Inferior parietal cortex (tissue), 1 donor: ENCODE results near the gene MARCO.
A peak's percentile ranks its signal among the peaks of the same experiment; 100 is the strongest.

ENCODE experiments used
- DNase-seq: peaks from one replicate; pipeline ENCODE4 v3.0.0-alpha.2; 2016; ENCODE audit errors: extremely low spot score

MARCO gene

GRCh38 chr2:119004602-119005001 is 62.6 kb downstream of the MARCO start:
- no peak for DNase-seq

- DNase-seq: no peak
Measured at GRCh38 chr2:119005051-119005450, 63.1 kb downstream of the MARCO start.

- no peak for DNase-seq
Measured at GRCh38 chr2:119005555-119005954, 63.6 kb downstream of the MARCO start.

GRCh38 chr2:119006441-119006840 is 64.4 kb downstream of the MARCO start:
- no peak for DNase-seq

- no peak for DNase-seq
Measured at GRCh38 chr2:119008108-119008507, 66.1 kb downstream of the MARCO start.

DNA sequence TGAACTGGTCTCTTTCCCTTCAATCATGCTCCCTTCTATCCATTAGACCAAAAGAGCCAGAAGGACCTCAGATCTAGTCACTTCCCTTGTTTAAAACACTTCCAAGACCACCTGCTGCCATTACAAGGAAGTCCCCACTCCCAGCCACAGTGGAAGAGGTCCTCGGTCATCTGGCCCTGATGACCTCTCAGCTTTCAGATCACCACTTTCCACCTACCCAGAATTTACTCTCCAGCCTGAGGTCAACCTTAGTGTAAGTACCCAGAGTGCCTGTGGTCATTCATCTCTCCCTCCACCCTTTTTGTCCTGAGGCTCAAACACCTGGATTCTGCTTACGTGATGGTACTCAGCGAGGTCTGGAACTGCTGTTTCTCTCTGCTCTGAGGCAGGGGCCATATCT is 67.1 kb downstream of the MARCO start:
- no peak for DNase-seq

DNA sequence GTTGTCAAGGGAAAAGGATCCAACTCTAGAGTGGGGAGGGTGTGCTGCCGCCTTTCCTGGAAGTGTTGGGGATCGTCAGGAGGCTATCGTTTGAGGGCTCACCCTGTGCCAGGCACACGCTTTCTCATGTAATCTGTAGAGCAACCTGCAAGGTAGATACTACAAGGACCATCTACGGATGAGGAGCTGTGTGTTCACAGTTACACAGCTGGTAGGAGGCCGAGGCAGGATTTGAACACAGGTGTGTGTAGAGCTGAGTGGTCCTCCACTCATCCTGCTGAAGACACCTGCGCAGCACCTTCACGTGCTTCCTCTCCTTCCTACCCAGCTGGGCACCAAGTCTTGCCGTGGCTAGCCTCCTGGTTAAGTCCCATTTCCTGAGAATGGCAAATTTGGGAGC is 68.3 kb downstream of the MARCO start:
- DNase-seq: no peak

DNA sequence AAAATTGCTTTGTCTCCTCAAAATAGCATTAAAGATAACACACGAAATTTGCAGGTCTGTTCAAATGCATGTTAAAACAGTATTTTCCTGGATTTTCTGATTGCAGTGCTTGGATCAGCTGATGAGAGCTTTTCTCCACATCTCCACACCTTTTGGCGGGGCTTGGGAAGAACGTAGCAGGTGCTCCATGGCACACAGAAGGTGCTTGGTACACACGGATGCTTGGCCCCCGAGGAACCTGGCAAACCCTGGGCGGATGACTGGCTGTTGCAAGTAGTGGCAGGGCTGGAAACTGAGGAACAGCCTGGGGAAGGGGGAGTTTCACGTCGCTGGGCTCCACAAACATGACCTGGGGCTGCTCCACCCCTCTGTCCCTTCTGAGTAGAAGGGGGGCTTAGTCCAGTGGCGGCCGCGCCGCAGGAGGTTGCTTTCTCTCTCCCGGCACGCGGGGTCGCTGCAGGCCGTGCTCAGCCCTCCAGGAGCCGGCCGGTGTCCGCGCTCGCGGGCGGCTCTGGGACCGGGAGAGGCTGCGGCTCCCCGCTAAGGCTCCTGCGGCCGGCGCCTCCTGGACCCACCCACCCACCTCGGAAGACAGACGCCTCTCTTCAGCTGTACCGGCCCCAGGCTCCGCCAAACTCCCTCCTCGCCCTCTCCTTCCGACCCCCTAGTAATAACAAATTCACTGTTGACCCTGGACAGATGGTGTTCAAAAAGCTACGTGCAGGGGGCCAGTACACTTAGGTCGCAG is 69.3 kb downstream of the MARCO start:
- DNase-seq: peak; percentile 32

- DNase-seq: no peak
Measured at GRCh38 chr2:119011910-119012209, 69.9 kb downstream of the MARCO start.

- no peak for DNase-seq
Measured at GRCh38 chr2:119012345-119013301, 70.6 kb downstream of the MARCO start.

DNA sequence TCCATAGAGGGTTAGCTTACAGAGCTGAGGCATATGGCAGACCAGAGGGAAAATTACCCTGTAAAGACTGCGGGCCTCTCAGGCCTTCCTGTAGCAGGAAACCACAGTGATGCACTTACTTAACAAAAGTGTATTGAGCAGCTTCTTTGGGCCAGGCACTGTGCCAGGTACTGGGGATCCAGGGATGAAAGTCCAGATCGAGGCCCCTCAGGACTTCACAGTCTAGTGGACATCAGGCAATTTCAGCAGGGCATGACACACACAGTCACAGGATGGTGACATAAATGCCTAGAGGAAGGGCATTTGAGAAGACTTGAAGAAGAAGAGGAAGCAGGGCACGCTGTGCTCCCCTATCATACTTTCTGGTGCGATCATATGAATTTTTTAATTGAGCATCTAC is 71.7 kb downstream of the MARCO start:
- no peak for DNase-seq

DNA sequence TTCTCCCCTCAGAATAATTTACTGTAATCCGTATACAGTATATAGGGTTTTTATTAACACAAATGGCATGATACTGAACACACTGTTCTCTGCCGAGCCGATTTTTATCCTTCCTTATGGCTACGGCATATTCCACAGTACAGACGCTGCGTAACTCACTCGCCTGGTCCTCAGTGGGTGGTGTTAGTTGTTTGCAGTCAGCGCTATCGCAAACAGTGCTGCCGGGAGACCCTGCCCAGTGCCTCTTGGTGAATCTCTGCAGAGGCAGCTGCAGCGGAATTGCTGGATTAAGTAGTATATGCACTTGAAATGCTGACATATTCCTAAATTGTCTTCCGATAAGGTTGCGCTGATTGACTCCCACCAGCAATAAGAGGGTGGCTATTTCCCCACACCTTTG is 73.9 kb downstream of the MARCO start:
- no peak for DNase-seq

- no peak for DNase-seq
Measured at GRCh38 chr2:119019521-119019920, 77.5 kb downstream of the MARCO start.

- DNase-seq: no peak
Measured at GRCh38 chr2:119022678-119023077, 80.7 kb downstream of the MARCO start.

GRCh38 chr2:119023534-119023933 is 81.5 kb downstream of the MARCO start:
- no peak for DNase-seq

DNA sequence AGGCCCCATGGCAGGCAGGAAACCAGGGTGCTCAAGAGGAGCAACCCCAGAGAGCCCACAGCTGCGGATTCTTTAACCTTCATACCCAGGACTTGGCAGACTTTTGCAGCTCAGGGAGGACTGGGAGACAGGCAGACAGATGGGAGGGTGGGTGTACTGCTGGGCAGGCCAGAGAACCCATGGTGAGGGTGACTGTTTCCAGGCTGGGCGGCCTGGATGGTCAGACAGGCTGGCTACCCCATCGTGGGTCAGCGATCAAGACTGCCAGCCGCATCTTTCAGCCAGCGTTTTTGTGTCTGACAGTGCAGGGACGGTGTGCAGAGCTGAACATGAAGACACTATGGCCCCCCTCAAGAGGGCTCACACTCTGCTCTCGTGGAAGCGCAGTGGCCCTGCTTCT is 82.2 kb downstream of the MARCO start:
- no peak for DNase-seq

DNA sequence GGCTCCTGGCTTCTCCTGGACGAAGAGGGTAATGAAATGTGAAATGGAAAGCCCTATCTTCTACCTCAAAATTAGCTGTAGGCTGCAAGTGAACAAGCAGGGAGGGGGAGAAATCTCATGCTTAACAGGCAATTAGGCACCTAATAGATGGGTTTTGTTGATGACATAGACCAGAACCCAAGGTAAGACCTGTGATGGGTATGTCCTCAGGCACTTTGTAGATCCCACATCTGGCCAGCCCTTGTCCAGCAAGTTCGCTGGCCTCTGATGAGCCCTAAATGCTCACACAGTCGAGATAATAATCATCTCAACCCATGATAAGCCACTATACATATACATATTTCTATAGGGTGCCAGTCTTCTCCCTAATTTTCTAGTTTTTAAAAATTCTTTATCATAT is 82.6 kb downstream of the MARCO start:
- no peak for DNase-seq

GRCh38 chr2:119025013-119025412 is 83.0 kb downstream of the MARCO start:
- DNase-seq: no peak

DNA sequence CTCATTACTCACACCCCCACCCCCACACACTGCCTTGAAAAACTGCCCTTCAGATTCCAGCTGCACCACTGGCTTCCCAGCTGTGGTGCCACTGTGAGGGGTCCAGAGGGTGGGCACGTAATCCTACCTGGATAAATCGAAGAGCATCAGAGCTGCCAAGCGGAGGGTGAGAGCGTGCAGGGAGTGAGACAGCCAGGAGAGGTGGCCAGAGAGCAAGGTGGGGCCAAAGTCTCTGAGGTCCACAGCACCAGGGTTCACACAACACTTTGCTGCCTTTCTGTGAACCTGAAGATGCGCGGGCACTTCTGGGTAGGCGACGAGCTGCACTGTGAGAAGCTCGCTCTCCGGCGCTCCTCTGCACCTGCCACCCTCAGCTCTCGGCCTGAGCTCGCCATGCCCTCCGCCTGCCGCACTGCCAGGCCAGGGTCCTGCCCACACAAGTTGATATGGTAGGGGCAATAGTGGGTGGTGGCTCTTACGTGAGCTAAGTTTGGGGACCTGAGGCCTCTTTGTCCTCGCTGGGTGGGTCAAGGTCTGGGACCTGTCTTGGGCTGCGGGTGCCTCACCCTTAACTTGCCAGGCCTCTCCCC is 83.9 kb downstream of the MARCO start:
- DNase-seq: no peak

GRCh38 chr2:119026890-119027289 is 84.9 kb downstream of the MARCO start:
- no peak for DNase-seq

DNA sequence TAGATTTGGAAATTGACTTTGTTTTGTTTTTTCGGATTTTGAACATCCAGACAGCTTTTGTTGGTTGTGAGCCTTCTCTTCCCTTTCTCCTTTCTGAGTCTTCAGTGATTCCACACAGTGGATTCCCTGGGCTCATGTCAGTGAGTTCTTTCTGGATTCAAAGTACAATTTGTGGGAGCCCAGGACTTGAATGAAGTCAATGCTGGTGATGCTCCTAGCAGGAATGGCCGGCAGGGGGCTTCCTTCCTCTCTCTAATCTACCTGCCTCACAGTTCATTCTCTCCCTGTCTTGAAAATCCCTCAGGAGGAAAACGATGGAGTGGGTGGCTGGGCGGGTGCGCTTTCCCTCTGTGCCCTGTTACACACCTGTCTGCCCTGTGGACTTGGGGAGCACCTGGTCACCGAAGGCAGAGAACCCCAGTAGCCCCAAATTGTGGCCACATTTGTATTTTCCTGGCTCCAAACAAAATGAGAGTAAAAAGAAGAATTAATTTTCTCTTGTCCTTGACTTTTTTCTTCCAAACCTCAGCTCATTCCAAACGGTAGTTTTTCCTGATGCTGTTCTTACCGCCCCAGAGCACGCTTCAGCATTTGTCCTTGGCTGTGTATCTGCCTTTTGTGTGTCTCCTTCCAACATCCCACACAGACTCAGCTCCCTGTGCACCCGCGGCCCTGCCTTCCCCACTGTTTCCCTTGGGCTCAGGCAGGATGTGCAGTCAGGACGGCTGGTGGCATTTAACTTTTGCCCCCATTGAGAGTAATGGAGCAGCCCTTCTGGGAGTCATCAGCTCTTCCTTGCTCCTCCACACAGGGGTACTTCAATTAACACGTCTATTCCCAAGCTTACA is 86.6 kb downstream of the MARCO start:
- DNase-seq: no peak

GRCh38 chr2:119029297-119029696 is 87.3 kb downstream of the MARCO start:
- DNase-seq: no peak
